ENCODE data around the gene CADM1.

Gene CADM1

DNA sequence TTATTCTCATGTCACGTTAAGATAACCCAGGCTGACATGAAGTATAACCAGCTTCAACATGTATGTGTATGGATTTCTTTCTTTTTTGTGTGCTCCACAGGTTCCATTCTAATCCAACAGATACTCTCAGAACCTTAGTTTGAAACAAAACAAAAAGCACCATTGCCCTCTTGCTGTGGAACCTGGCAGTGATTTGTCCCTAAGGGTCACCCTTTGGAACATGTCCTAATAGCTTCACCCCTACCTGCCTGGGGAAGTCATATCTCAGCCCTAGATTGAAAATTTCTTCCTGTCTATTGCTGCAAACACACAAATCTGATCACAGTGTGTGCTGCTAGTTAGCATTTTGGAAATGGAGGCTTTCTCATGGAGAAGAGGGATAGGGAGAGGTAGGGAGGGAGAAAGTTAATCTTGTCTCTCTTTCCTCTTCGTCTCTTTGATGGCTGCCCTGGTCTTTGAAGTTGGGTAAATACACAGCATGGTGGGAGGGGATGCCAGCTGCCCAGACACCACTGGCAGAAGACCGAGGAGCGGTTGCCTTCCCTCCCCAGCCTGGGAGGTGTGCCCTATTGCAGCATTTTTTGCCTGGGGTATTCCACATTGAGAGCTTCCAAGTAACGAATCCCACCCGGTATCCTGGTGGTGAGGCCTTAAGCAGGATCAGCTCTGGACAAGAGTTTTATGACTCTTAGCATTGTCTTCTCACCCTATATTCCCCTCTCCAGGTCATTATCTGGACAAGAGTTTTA is 11.6 kb upstream of the CADM1 start:
- DNase-seq = no peak

DNA sequence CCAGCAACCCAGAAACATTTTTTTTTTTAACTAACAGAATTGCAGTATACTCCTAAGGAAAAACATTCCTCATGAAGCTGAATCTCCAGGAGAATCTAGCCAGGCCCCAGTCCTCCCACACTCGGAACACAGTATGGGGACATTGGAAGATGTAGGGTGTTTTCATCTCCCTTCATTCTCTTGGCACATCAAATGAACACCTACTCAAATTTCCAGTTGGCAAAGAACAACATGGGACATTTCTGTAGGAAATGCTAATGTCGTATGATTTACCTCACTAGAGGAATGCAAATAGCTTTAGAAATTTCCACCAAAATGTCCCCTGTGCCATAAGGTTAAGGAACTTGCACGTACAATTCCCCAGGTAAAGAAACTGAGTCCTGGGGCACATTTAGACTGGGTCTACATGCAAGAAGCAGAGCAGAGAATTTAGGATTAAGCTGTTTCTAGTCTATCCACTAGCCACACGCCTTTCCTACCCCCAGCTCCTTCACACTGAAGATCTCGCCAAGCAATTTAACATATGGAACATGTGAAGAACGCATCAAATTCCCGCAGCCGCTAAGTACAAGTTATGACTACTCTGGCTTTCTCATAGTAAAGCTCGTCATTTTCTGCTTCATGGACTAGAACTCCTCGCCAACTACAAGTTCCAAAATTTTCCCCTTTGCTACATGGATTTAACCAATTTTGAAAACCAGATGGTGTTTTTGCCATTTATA is 2.9 kb upstream of the CADM1 start:
- no peak for DNase-seq

DNA sequence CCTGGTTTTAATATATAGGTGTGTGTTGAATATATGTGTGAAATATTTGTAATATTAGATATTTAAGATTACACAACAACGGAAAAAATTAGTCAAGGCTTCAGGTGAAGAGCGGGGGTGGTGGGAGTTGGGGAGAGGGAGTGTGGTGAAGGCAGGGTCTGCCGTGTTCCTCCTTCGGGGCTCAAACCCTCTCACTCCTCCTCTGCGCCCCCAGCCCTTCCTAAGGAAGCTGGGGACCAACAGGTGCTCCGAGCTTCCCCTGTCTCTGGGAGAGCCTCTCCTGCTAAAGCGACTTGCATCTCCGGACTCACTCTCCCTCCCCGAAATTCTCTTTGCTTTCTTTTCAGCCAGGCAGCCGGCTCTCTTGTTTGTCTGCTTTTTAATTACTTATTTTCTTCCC is 960 bp upstream of the CADM1 start:
- peak in 3 of 14 donors; percentile 38 to 62 (median 53) for DNase-seq

DNA sequence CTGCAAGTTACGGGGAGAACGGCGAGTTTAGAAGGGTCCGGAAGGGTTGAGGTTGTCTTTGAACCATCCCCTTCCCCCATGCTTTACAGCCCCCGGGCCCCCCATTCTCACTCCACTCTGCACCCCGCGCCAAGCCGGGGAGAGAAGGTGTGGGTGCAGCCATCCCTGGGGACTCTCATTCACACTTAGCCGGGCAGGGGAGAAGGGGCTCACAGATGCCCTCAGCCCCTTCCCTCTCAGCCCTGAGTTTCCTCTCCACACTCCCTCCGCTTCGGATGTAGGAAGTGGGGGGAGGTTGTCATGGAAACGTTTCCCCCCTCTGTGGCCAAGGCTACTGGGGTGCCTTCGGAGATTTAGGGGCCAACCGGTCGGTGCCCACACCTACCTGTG is 334 bp downstream of the CADM1 start:
- no peak for DNase-seq

DNA sequence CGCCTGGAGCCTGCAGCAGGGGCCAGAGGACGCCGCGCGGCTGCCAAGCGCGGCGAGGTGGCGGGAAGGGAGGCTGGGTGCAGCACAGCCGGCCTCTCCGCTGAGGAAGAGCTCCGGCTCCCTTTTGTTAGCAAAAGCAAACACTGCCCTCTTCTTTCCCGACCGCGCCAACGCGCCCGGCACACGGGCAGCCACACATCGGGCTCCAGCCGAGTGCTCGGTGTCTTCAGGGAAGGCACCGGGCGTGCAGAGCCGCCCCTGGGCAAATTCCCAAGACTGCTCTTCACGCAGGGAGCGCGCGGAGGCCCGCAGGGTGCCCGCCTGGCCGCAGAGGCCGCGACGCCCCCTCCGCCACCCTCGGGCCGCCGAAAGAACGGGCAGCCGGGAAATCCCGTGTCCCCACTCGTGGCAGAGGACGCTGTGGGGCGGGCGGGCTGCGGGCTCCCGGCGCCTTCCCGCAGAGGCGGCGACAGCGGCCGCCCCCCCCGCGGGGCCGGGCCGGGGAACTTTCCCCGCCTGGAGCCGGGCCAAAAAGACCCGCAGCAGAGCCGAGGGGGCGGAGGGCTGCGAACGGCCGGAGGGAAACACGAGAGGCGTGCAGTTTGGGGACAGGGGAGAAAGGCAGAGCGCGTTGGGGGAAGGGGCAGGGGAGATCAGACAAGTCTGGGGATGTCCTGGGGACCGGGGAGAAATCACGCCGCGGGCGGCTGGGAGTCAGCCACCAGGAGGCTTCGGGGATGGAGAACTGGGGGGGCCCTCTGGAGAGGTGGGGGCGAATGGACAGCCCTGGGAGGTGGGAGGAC is 931 bp downstream of the CADM1 start:
- peak in 13 of 14 donors; percentile 65 to 91 (median 82) for DNase-seq

DNA sequence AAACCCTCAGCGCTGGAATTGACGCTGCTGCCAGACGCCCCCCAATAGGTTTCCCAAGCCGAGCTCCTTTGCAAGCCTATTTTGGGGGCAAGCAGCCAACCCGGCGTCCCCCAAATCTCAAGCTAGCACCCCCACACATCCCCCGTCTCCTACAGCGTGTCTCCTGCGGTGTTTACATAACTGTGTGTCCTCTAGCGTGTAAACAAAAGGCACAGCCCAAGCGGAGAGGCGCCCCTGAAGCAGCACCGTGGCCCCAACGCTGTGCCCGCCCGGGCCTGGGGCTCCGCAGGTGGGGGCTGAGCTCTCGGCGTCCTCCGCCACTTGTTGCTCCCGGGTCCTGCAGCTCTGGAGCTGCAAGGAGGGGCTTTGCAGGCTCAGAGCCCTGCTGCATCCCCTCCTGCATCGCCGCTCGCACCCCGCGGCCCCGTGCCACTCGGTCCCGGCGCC is 1.6 kb downstream of the CADM1 start:
- DNase-seq = peak in 1 of 14 donors; percentile 74

DNA sequence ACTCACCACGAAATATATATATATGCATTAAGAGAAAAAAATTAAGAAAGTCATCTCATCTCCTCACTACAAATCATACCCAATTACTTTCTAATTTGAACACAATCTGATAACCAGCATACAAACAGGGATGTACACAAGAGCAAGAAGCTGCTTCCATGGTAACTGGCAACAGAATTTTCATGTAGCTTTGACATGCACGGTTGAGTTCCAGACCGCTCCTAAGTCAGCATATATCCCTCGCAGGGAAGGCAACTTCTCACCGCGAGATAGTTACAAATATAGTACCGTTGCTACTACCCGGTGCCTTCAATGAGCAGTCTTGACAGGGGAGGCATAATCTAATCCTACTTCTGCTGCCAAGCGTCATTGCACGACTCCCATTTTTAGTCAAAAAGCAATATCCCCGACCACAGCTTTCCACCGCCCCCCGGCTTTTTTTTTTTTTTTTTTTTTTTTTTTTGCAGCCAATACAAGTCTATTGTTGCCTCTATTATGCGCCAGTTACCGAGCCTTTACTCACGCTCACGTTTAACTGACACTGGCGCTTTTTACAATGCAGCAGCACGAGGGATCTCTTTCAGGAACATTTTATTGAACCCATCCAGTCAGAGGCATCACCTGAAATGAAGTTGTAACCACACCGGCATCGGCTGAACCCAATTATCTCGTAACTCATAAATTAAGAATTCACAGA is 2.2 kb downstream of the CADM1 start:
- DNase-seq = peak in 9 of 14 donors; percentile 15 to 60 (median 39)

DNA sequence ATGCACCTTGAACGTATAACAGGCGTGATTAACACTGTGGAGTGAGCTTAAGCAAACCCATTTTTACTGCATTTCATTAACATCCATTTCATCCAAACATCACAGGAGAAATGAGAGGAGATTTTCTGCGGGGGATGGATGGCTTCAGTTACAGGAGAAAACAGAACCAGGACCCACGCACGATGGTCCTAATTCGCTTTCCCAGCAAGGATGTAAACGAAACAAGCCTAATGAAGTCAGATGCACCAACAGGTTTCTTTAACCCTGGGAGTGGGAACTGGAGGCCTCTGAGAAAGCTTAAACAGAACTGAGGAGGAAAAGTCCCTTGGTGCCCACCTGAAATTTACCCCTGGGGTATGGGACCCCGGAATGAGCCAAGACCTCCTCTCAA is 2.7 kb downstream of the CADM1 start:
- peak in 4 of 14 donors; percentile 38 to 61 (median 54) for DNase-seq

DNA sequence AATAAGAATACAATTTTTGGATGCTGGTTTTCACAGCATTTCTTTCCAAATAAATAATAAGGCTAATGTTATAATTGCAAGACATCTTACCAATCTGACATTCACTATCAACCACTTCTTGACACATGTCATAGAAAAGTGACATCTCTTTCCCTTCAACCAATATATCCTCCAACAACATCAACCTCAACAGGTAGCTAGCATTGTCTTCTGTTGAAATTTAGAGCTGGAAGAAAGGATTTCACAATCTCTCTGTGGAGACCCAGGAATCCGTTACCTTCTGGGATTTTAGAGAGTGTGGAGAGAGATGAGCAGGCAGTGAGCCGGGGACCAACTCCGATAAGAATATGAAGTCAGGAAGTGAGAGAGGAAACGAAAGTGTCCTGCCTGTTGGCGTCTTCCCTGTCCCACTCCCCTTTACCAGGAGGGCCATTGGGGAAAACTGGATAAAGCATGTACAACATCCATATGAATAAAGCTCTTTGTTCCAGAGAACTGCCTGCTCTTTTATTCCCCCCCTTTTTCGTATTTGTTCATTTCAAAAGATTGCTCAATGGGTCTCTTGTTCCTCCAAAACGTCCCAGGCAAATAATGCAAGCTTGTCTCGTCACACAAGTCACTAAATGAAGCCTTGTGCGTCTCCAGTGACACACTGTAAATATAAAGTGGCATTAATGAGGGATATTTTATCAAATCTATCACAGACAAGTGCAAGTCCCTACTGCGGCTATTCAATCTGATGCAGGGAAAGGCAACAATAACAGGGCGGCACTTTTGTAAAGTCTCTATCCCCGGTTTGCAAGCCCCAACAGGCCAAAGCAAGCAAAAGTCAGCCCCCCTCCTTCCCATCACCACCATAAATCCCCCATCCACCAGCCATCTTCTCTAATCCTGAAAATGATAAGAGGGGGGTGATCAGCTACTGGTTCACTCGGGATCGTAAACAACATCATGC is 3.4 kb downstream of the CADM1 start:
- DNase-seq = peak in 12 of 14 donors; percentile 24 to 82 (median 62)

DNA sequence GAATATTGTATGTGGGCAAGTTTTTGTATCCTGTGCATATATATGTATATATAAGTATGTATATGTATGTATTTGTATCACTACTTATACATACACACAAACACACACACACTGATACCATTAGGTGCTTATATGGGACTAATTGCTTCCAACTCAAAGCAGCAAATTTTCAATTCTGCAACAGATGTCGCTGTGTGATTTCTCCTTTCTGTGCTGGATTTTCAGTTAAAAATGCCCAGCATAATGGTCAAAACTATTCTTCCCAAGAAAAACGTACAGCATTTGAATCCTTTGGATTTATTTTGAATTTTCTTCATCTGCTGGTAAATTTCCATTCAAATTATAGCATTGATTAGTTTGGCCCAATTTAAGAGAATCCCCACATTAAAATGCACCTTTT is 4.3 kb downstream of the CADM1 start:
- peak in 1 of 14 donors; percentile 51 for DNase-seq

DNA sequence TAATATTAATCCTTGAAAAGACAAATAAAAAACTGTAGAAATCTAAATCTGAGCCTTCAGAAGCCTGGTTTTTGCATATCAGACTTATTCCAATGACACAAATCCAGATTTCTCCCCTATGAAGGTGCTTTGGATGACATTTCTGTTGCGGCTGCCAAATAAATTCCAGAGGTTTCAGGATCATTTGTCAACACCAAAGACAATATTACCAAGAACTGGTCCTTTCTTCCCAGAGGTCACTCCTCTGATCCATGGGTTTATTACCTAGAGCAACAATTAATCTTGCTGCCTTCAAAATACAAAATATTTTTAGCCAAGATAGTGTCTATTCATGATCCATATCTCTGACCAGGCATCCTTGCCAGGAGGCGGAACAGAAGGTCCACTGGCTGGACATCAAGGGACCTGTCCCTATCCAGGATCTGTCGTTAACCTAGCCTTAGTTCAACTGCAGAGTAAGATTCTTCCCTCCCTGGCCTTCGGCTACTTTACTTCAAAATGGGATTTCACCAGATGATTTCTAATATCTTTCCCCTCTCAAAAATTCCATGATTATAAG is 4.9 kb downstream of the CADM1 start:
- DNase-seq = peak in 1 of 14 donors; percentile 28

DNA sequence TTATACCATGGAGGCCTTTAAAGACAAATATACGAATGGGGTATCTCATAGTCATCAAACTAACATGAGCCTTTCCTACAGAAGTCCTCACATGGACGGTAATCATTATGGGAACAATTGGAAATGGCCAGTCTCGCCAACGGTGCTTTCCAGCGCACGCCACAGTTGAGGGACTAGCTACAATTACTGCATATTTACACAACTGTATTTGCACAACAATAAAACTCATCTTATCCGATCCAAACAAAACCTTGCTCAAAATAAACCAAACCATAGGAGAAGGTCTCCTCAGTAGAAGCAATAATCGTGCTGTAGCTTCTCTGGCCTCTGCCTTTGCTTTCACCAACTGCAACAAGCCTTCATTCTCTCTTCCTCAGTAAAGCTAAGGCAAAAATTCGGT is 5.9 kb downstream of the CADM1 start:
- no peak for DNase-seq

DNA sequence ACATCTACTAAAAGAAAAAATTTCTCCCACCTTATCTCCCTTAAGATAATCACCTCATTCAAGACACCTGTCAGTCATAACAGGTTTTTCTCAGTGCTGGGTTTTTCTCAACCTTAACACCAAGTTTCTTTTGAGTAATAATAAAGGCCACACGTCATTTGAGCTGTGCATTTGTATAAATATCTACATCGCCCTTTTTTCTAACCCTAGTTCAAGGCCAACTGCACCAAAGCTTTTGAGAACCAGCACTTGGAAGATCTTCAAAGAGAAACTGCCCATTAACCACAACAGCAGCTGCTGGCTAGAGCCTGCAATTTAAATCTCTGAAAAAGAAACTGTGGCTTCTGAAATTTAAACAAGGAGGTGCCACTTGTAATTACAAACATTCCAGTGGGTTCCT is 6.9 kb downstream of the CADM1 start:
- DNase-seq = no peak

DNA sequence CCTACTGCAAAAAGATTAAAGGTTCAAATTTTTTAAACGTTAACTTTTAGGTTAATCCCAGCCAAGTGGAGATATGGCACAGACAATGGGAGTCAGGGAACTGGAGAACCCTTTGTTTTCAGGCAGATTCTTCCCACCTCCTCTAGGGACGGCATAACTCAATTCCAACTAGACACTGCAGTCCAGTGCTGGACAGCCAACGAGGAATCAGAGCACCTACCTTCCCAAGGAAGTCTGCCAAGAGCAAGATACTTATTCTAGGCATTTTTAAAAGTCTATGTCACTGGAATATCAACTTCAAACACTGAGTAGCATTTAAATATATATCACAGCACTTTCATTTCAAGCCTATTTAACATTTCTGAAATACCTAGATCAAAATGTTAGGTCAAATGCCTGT is 7.3 kb downstream of the CADM1 start:
- no peak for DNase-seq

DNA sequence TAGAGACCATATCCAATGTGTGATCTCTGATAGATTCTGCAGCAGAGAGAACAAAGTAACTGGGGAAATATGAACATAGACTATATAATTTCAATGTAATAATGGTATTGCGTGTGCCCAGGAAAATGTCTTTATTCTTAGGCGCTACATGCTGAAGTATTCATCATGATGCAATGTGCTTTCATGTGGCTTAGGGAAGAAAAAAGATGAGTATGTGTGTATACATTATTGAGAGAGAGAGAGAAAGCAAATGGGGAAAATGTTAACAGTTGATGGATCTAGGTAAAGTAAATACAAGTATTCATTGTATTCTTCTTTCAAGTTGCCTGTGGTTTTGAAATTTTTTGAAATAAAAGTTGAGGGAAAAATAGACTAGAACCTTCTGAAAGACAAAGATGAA is 10.3 kb downstream of the CADM1 start:
- no peak for DNase-seq

DNA sequence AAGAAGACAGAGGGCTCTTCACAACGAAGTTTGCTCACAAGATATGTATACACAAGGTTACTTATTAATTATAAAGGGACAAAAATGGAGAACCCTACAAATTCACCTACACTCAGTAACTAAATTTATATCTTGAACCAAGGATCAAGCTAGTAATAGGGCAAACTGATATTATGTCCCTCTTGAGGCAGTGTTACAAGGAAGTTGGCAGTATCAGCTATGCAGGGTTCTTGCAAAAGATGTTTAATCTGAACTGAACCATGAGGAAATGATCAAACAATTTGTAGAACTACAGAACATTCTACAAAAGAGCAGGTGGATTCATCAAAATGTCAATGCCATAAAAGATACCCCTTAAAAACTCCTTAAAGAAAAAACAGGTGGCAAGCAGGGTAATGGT is 10.7 kb downstream of the CADM1 start:
- no peak for DNase-seq

DNA sequence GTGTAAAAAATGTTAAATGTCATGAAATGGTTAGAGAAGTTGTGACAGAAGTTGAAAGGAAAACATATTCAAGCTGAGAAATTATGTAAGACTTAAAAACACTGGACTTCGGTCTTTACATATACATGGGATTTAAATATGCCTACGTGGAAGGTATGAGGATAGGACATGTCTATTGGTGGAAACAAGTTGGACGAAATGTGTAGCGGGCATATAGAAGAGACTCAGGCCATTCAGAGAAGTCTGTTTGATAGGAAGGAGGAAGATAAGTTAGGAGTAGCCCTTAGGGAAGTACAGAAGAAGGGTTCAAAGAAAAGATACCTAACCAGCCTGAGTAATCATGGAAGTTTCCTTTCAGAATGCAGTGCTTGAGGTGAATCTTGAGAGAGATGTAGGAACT is 14.7 kb downstream of the CADM1 start:
- DNase-seq = no peak

DNA sequence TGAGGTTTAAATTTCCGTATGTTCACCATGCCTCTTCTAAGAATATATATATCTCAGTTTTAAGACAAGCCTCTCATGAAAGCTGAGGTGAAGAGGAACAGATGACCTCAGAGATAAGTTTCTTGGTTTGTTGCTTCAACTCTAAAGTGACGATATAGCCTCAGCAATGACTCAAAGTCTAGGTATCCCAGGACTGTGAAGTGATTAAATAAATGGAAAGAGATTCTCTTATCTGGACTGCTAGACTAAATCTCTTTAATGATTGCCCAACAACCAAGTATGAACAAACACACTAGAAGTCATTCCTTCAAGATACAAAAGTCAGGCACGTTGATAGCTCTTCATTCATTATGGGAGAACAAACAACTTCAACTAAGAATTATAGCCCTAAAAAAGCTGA is 15.3 kb downstream of the CADM1 start:
- DNase-seq = no peak

DNA sequence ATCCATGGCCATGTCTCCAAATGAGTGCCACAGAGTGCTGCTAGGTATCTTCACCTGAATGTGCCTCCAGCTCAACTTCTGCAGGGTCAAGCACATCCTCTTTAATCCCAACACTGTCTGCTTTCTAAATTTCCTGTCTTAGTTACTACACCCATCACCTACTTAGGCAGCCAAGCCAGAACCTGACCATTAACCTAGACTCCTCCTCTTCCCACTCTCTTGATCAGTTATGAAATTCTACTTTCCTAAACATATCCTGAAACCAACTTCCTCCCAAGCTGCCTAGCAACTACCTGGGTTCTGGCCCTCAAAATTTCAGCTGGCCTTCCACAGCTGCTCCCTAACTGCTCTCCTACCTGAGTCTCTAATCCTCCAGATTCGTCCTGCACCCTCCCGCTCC is 22.7 kb downstream of the CADM1 start:
- DNase-seq = no peak

DNA sequence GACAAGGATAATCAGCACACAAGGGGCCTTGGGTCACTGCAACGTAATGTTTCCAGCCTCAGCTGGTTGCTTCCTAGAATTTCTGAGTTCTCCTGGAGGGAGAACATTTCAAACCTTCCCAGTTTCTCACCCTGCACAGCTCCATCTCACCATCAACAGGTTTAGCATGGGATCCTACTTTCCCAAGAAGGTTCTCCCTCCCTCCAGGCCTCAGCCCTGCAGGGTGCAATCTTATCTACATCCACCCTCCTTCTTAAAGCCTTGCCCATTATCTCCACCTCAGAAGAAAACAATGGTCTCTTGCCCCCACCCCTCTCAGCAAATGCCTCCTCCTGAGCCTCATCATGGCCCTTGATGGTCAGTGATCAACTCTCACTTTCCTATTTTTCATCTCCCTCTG is 23.6 kb downstream of the CADM1 start:
- DNase-seq = no peak

DNA sequence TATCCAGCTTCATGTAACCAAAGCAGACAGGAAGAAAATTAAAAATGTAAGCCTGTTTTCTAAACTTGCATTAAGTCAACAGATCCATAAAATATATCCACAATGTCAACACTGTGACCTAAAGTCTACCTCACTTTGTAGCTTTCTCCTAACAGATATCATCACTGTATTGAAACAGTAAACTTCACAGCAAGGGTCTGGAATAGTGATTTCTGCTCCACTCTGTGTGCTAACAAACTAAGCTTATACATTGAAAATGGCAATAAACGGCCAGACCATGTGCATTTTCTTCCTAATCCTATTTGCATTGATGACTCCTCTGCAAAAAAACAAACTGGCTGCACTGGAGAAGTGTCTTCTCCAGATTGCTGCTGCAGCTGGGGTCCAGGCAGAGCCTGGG is 26.8 kb downstream of the CADM1 start:
- DNase-seq = no peak
